ENCODE data around the gene ZBTB7C.

The ZBTB7C gene

DNA sequence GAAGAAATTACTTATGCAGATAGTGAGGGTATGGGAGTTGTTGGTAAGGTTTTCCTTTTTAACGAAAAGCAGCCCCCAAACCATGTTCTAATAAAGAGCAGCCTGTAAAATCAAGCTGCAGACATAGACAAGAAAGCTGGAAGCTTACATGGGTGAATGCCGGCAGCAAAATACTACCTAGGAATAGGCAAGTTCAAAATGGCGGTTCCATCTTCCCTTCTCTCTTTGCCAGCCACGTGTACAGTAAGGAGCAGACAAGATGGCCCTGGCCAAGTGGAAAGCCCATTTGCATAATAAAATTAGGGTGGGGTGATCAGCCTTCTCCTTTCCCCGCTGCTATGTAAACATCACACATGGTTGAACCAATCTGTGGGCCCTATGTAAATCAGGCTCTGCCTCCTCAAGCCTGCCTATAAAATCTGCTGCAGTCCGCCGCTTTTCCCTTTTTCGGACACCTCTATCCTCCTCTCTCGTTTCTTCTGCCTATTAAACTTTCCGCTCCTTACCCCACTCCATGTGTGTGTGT is 155.0 kb downstream of the ZBTB7C start:
- Histone ChIP-seq H3K4me3 (ENCODE audit: low read depth, low read length) (no peak overlapping the region), H3K9ac (no peak overlapping the region)

DNA sequence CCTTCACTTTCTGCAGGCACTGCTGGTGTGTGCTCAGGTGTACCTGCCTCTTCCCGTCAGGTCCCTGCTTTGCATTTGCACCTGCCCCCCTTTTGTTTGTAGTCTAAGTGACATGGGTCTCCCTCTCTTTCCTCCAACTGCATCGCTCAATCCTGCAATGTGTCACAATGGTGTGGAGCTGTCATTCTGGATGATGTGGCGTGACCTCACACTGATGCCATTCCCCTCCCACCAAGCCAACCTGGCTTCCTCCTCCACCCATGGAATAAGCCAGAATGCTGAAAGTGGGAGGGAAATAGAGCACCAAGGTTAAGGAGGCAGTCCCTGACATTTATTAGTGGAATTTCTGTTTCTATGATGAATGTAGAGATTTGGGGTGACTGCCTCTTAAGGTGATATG is 156.7 kb downstream of the ZBTB7C start:
- no peak overlapping the region for H2AFZ ChIP-seq
- no peak overlapping the region for H3K9ac ChIP-seq
- no peaks in the 10 kb centered on the region for H3K36me3 ChIP-seq (ENCODE audit: control insufficient read depth, insufficient read depth, low read length)
- H3K4me2 ChIP-seq (ENCODE audit: low read length): no peak overlapping the region
- no peak overlapping the region for H3K27ac ChIP-seq
- H3K4me1 ChIP-seq: no peaks in the 10 kb centered on the region
- no peaks in the 10 kb centered on the region for H3K79me2 ChIP-seq
- TF ChIP-seq, protein P1, sequence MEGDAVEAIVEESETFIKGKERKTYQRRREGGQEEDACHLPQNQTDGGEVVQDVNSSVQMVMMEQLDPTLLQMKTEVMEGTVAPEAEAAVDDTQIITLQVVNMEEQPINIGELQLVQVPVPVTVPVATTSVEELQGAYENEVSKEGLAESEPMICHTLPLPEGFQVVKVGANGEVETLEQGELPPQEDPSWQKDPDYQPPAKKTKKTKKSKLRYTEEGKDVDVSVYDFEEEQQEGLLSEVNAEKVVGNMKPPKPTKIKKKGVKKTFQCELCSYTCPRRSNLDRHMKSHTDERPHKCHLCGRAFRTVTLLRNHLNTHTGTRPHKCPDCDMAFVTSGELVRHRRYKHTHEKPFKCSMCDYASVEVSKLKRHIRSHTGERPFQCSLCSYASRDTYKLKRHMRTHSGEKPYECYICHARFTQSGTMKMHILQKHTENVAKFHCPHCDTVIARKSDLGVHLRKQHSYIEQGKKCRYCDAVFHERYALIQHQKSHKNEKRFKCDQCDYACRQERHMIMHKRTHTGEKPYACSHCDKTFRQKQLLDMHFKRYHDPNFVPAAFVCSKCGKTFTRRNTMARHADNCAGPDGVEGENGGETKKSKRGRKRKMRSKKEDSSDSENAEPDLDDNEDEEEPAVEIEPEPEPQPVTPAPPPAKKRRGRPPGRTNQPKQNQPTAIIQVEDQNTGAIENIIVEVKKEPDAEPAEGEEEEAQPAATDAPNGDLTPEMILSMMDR (IDR thresholded peaks at IDR 0.05): no peak
- H3K4me3 ChIP-seq (ENCODE audit: low read depth, low read length): no peak overlapping the region
- no peaks in the 10 kb centered on the region for H3K27me3 ChIP-seq (ENCODE audit: control insufficient read depth, insufficient read depth, low read length)
- H3K9me3 ChIP-seq (ENCODE audit: control insufficient read depth, low read length): no peaks in the 10 kb centered on the region

More for the DNA sequence above, 155.0 kb downstream of the ZBTB7C start:
- no peaks in the 10 kb centered on the region for H3K27me3 ChIP-seq (ENCODE audit: control insufficient read depth, insufficient read depth, low read length)
- no peaks in the 10 kb centered on the region for H3K4me1 ChIP-seq
- no peaks in the 10 kb centered on the region for H3K36me3 ChIP-seq (ENCODE audit: control insufficient read depth, insufficient read depth, low read length)
- H2AFZ ChIP-seq: no peak overlapping the region
- H3K79me2 ChIP-seq: no peaks in the 10 kb centered on the region
- TF ChIP-seq, protein P1 (IDR thresholded peaks at IDR 0.05): no peak
- no peaks in the 10 kb centered on the region for H3K9me3 ChIP-seq (ENCODE audit: control insufficient read depth, low read length)
- no peak overlapping the region for H3K4me2 ChIP-seq (ENCODE audit: low read length)
- no peak overlapping the region for H3K27ac ChIP-seq

DNA sequence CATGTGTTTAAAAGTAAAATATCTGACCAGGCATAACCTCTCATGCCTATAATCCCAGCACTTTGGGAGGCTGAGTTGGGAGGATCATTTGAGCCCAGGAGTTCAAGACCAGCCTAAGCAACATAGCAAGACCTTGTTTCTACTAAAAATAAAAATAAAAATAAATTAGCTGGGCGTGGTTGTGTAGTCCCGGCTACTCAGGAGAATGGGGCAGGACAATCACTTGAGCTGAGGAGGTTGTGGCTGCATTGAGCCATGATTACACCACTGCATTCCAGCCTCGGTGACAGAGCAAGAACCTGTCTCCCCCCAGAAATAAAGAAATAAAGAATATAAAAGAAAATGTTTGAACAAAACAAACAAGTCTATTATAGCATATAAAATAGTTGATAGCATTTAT is 158.3 kb downstream of the ZBTB7C start:
- H3K27me3 ChIP-seq (ENCODE audit: control insufficient read depth, insufficient read depth, low read length): no peaks in the 10 kb centered on the region
- TF ChIP-seq, protein P1 (IDR thresholded peaks at IDR 0.05): no peak
- no peaks in the 10 kb centered on the region for H3K9me3 ChIP-seq (ENCODE audit: control insufficient read depth, low read length)
- H2AFZ ChIP-seq: no peak overlapping the region
- H3K27ac ChIP-seq: no peak overlapping the region
- H3K4me1 ChIP-seq: no peaks in the 10 kb centered on the region
- H3K4me2 ChIP-seq (ENCODE audit: low read length): no peak overlapping the region
- no peaks in the 10 kb centered on the region for H3K79me2 ChIP-seq
- H3K9ac ChIP-seq: no peak overlapping the region
- no peak overlapping the region for H3K4me3 ChIP-seq (ENCODE audit: low read depth, low read length)
- no peaks in the 10 kb centered on the region for H3K36me3 ChIP-seq (ENCODE audit: control insufficient read depth, insufficient read depth, low read length)

DNA sequence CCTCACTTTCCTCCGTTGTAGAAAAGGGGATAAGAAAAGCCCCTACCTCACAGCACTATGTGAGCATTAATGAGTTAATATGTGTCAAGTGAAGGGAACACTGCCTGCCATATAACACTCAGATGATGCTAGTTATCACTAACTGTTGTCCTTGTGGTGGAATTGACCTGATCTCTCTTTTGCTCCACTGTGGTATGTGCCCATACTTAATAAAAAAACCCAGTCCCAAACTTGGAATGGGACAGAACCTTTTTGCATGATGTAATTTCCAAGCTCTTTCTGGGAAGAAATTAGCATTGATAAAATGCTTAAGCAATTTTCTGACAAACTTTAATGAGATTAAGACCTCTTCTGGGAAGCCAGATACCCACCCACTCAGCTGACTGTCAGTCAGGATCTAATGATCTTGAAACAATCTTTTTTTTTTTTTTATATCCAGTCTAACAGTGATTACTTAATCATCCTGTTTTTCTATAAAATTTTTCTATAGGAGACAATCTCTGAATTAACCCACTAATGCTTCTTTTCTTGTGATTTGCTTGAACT is 158.7 kb downstream of the ZBTB7C start:
- H3K79me2 ChIP-seq: no peaks in the 10 kb centered on the region
- no peak overlapping the region for H2AFZ ChIP-seq
- no peak overlapping the region for H3K9ac ChIP-seq
- no peaks in the 10 kb centered on the region for H3K27me3 ChIP-seq (ENCODE audit: control insufficient read depth, insufficient read depth, low read length)
- no peak overlapping the region for H3K4me3 ChIP-seq (ENCODE audit: low read depth, low read length)
- TF ChIP-seq, protein P1 (IDR thresholded peaks at IDR 0.05): no peak
- no peaks in the 10 kb centered on the region for H3K9me3 ChIP-seq (ENCODE audit: control insufficient read depth, low read length)
- no peak overlapping the region for H3K27ac ChIP-seq
- no peaks in the 10 kb centered on the region for H3K36me3 ChIP-seq (ENCODE audit: control insufficient read depth, insufficient read depth, low read length)
- no peak overlapping the region for H3K4me2 ChIP-seq (ENCODE audit: low read length)
- H3K4me1 ChIP-seq: no peaks in the 10 kb centered on the region

DNA sequence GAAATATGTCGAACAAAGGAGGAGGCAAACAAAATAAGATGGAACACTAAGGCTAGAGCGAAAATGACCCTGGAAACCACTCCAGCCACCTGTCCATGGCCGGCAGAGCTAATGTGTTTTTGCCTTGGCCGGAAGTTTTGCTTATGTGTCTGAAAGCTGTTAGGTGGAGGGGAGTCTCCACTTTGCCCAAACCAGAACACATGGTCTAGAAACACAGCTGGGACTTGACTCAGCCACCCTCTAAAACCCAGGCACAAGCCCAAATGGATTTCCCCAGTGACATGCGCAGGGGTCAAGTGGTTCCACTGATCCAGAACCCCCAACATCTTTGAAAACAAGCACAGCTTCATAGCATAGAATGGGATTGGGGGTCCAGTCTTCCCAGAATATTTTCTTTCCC is 159.3 kb downstream of the ZBTB7C start:
- TF ChIP-seq, protein P1 (IDR thresholded peaks at IDR 0.05): no peak
- H3K27me3 ChIP-seq (ENCODE audit: control insufficient read depth, insufficient read depth, low read length): no peaks in the 10 kb centered on the region

More for the DNA sequence above, 159.3 kb downstream of the ZBTB7C start:
- Histone ChIP-seq H3K4me2 (ENCODE audit: low read length) (no peak overlapping the region), H3K79me2 (no peaks in the 10 kb centered on the region), H3K4me1 (no peaks in the 10 kb centered on the region), H3K9me3 (ENCODE audit: control insufficient read depth, low read length) (no peaks in the 10 kb centered on the region), H3K4me3 (ENCODE audit: low read depth, low read length) (no peak overlapping the region), H3K9ac (no peak overlapping the region), H3K36me3 (ENCODE audit: control insufficient read depth, insufficient read depth, low read length) (no peaks in the 10 kb centered on the region), H3K27ac (no peak overlapping the region), H2AFZ (no peak overlapping the region)
